ENCODE measurements around the gene C16orf90.

The C16orf90 gene

GRCh38 chr16:3461151-3461550 is 34.1 kb downstream of the C16orf90 start:
- DNase-seq = no peak

DNA sequence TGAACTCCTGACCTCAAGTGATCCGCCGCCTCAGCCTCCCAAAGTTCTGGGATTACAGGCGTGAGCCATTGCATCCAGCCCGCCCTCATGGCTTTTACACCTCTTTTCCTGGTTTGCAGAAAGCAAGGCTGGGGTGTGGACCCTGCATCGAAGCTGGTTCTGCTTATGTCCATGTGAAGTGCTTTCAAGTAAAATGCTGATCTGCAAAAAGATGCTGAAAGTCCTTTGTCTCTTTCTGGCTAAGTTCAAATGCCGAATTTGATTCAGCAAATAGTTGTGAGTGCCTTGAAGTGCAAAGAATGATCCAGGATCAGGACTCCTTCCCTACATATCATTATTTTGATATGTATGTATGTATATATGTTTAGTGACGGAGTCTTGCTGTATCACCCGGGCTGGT is 34.7 kb downstream of the C16orf90 start:
- DNase-seq = no peak

- DNase-seq = no peak
These were observed 35.2 kb downstream of the C16orf90 start for GRCh38 chr16:3460121-3460520.

- DNase-seq = peak; percentile 36
These were observed 35.7 kb downstream of the C16orf90 start for GRCh38 chr16:3459401-3460090.

GRCh38 chr16:3458852-3459361 is 36.4 kb downstream of the C16orf90 start:
- no peak for DNase-seq

DNA sequence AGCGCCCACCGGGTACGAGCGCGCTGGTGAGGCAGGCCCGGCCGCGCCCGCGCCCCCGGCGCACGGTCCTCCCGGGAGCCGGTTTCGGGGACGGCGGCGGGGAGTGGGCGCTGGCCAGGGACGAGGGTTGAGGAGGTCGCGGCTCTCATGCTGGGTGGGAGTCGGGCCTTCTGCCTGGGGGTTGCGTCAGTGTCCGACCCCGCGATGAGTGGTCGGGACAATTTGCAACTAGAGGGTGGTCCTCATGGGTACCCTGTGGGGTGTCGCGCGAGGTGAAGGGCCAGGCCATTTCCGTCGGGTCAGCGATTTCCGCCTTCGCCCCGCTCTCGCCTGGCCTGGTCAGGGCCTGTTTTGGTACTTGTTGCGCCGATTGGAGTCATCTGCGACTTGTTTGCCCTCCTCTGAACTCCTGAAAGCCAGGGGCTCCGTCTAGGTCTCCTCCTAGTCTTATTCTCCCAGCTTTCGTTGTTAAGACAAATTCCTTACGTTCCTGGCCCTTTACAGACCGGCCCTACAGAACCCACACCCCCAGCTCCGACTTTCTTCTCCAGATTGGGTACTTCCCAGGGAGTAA is 36.9 kb downstream of the C16orf90 start:
- peak; percentile 65 for DNase-seq

DNA sequence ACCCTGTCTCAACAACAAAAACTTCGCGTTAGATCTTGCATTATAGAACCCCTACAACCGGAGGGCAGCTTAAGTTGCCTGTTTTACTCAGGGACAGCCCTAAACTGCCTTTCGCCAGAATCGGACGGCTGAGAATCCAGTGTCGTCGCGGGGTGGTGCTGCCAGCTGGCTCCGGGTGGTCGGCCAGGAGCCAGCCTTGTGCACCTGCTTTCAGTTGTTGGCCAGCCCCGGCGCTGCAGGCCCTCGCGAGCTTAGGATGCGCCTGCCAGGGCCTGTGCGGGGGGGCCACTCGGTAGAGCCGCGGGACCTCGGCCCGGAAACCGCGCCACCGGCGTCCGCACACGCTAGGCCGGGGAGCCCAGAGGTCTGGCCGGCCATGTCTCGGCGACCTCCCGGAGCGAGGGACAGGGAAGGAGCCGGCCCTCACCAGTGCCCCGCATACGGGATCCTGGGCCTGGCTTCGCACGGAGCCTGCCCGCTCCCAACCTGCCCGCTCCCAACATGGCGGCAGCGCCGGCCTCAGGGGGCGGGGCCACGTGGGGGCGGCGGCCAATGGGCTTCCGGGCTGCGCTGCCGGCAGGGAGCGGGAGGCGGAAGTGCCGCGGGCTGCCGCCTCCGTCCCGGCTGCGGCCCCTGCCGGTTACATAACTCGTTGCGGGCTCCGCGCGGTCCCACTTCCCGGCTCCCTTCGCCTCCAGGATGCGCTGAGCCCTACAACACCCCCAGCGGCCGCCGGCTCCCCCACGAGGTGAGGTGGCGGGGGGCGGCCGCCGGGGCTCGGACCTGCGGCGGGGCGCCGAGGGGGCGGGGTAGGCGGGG is 37.6 kb downstream of the C16orf90 start:
- peak; percentile 90 for DNase-seq

- no peak for DNase-seq
These were observed 40.6 kb downstream of the C16orf90 start for GRCh38 chr16:3454631-3455147.

- DNase-seq = peak; percentile 24
These were observed 41.2 kb downstream of the C16orf90 start for GRCh38 chr16:3454093-3454492.

GRCh38 chr16:3444032-3444388 is 51.3 kb downstream of the C16orf90 start:
- DNase-seq = peak; percentile 72
